ENCODE data around the gene CCND1. TPM values are rescaled to one million over a fixed set of nuclear protein-coding genes. Genes with fewer than 3 reads are reported as not detected.

The CCND1 gene
- total and polyA plus RNA-seq, 11 donors: 27.9 to 312 (median 144) TPM

DNA sequence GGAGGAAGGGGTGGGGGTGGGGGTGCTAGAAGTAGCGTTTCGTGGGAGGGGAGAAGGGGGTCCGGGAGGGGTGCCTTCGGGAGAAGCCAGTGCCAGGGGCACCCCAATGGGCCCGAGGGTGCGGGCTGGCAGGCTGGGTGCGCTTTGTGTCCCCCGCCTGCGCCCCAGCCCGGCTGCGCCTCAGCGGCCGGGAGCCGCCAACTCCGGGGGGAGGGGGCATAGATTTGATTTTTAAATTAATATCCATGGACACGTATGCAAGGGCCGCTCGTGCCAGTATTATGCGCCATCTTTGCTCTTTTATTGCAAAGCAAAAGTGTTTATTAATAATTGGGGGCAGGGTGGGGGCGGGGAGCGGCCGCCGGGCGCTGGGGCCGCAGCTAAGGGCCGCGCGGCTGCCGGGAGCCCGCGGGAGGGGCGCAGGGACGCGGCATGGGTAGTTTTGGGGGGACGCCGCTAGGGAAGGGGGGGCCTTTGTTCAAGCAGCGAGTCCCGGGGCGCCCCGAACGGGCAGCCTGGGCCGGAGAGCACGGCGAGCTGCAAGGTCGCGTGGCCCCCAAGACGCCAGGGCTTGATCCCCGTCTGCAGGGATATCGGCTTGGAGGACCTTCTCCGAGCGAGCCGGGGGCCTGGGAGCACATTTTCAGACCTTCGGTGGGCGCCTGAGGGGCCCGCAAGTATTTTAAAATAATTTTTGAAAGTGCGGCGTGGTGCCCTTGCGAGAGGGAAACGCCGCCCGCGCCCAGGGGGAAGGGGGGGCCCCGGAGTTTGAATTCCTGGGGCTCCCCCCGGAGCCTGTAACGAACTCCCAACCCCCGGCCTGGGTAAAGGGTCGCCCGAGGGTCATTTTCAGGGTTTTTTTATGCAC is 959 bp downstream of the CCND1 start:
- 1% methylated on average over 64 to 68 of the region's 68 CpGs for WGBS, 4 donors
- ATAC-seq (no peak), DNase-seq (no peak)
- Histone ChIP-seq H3K9me3 (no peaks in the 10 kb centered on the region), H3K4me1 (peaks cover 8 to 74% (median 66%) of the 10 kb centered on the region in 12 donors), H3K36me3 (peaks cover 0 to 34% (median 11%) of the 10 kb centered on the region in 9 donors), H3K27ac (peak overlapping the region; percentile 89 to 100 (median 97)), H3K4me3 (peak overlapping the region; percentile 72 to 97 (median 88)), H3K27me3 (peaks cover 0 to 49% (median 0%) of the 10 kb centered on the region in 9 donors)
- intact Hi-C loops (cut with DNase I): loop anchor here (1.0 to 10.0 kb wide), 18 partner anchors 145 to 717 kb away; partner anchors contain the start of gene MYEOV (in 3 of the 10)
- no peak for TF ChIP-seq POLR2A (IDR thresholded peaks at IDR 0.05)

DNA sequence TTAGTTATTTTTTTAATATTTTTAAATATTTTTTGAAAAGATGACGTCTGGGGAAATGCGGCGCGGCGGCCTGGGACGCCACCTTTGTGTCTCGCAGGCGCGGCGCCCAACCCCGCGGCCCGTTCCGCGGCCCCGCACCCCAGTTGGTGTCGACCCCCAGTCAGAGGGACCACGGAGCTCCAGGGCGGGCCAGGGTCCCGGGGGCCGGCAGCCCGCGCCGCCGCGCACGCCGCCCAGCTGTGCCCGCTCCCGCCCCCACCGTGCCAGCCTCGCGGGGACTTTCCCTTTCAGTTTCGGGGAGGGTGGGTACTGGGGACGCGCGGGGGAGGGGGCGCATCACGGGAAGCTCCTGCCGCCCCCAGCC is 1.6 kb downstream of the CCND1 start:
- intact Hi-C loops (cut with DNase I): loop anchor here (2.0 to 10.0 kb wide), 17 partner anchors 145 to 718 kb away; partner anchors contain the start of gene MYEOV (in 3 of the 10)
- Histone ChIP-seq H3K9me3 (no peaks in the 10 kb centered on the region), H3K36me3 (peaks cover 0 to 40% (median 11%) of the 10 kb centered on the region in 9 donors), H3K4me1 (peaks cover 8 to 74% (median 65%) of the 10 kb centered on the region in 12 donors), H3K27ac (peak overlapping the region; percentile 89 to 100 (median 97)), H3K4me3 (peak overlapping the region; percentile 72 to 97 (median 88)), H3K27me3 (peaks cover 0 to 43% (median 0%) of the 10 kb centered on the region in 9 donors)
- 0 to 1% (median 1%) methylated on average over 29 to 40 of the region's 40 CpGs for WGBS, 4 donors
- peak in 3 of 5 donors; percentile 57 to 59 (median 58) for DNase-seq
- TF ChIP-seq, protein P1, sequence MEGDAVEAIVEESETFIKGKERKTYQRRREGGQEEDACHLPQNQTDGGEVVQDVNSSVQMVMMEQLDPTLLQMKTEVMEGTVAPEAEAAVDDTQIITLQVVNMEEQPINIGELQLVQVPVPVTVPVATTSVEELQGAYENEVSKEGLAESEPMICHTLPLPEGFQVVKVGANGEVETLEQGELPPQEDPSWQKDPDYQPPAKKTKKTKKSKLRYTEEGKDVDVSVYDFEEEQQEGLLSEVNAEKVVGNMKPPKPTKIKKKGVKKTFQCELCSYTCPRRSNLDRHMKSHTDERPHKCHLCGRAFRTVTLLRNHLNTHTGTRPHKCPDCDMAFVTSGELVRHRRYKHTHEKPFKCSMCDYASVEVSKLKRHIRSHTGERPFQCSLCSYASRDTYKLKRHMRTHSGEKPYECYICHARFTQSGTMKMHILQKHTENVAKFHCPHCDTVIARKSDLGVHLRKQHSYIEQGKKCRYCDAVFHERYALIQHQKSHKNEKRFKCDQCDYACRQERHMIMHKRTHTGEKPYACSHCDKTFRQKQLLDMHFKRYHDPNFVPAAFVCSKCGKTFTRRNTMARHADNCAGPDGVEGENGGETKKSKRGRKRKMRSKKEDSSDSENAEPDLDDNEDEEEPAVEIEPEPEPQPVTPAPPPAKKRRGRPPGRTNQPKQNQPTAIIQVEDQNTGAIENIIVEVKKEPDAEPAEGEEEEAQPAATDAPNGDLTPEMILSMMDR (IDR thresholded peaks at IDR 0.05): peak in 1 of 12 donors; percentile 2
- TF ChIP-seq POLR2A (IDR thresholded peaks at IDR 0.05): no peak
- ATAC-seq: peak in 1 of 4 donors; percentile 3

DNA sequence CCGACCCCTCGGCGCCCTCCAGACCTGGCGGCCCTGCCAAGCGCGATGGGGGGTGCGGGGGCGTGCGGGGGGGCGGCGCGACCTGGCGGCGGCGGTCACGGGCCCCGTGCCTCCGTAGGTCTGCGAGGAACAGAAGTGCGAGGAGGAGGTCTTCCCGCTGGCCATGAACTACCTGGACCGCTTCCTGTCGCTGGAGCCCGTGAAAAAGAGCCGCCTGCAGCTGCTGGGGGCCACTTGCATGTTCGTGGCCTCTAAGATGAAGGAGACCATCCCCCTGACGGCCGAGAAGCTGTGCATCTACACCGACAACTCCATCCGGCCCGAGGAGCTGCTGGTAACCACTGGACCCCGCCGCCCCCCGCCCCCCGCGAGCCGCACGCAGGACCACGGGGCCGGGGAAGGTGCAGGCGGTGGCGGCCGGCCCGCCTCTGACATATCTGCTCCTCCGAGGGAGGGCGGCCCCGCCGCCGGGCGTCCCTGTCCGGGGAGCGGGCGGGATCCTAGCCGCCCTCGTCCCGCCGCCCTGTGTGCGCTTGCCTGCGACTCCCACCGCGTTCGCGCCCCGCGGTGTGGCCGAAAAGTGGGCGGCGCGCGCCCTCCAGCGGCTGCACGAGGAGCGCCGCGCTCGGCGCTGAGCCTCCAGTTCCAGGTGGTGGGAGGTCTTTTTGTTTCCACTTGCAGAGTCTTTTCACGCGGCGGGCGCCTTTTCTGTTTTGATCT is 2.1 kb downstream of the CCND1 start:
- Histone ChIP-seq H3K4me3 (peak overlapping the region; percentile 72 to 97 (median 88)), H3K9me3 (no peaks in the 10 kb centered on the region), H3K36me3 (peaks cover 0 to 46% (median 17%) of the 10 kb centered on the region in 9 donors), H3K27me3 (peaks cover 0 to 37% (median 0%) of the 10 kb centered on the region in 9 donors), H3K27ac (peak overlapping the region; percentile 89 to 100 (median 97)), H3K4me1 (peaks cover 6 to 74% (median 62%) of the 10 kb centered on the region in 12 donors)
- 0 to 1% (median 0%) methylated on average over 10 to 81 of the region's 81 CpGs for WGBS, 4 donors
- intact Hi-C loops (cut with DNase I): loop anchor here (1.0 to 10.0 kb wide), 18 partner anchors 146 to 718 kb away; partner anchors contain the start of gene MYEOV (in 3 of the 10)
- DNase-seq: peak; percentile 82 to 93 (median 85)
- ATAC-seq: peak; percentile 23 to 68 (median 55)
- peak in 1 of 2 donors; percentile 30 for TF ChIP-seq POLR2A (IDR thresholded peaks at IDR 0.05)
- TF ChIP-seq, protein P1 (IDR thresholded peaks at IDR 0.05): peak; percentile 87 to 97 (median 95)

DNA sequence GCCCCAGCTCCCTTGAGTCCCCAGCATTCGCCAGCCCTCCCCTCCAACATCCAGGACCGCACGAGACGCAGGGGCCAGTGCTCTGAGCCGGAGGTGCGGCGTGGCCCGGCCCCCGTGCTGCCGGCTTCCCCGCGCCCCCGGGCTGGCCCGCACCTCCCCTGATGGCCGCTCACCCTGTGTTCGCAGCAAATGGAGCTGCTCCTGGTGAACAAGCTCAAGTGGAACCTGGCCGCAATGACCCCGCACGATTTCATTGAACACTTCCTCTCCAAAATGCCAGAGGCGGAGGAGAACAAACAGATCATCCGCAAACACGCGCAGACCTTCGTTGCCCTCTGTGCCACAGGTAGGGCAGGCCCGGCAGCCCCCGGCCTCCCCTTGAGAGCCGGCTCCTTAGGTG is 2.7 kb downstream of the CCND1 start:
- TF ChIP-seq, protein P1 (IDR thresholded peaks at IDR 0.05): peak in 1 of 12 donors; percentile 25
- TF ChIP-seq POLR2A (IDR thresholded peaks at IDR 0.05): no peak
- Histone ChIP-seq H3K9me3 (no peaks in the 10 kb centered on the region), H3K36me3 (peaks cover 0 to 51% (median 22%) of the 10 kb centered on the region in 9 donors), H3K27me3 (peaks cover 0 to 32% (median 0%) of the 10 kb centered on the region in 9 donors), H3K4me3 (peak overlapping the region in 10 of 12 donors; percentile 72 to 97 (median 86)), H3K4me1 (peaks cover 6 to 74% (median 57%) of the 10 kb centered on the region in 12 donors), H3K27ac (peak overlapping the region in 10 of 12 donors; percentile 58 to 100 (median 96))
- peak in 1 of 4 donors; percentile 0 for ATAC-seq
- intact Hi-C loops (cut with DNase I): loop anchor here (1.0 to 10.0 kb wide), 19 partner anchors 27 to 719 kb away; partner anchors contain the start of gene MYEOV (in 3 of the 10)
- DNase-seq: no peak
- 35 to 48% (median 39%) methylated on average over 12 to 27 of the region's 27 CpGs for WGBS, 4 donors

All from heart left ventricle (tissue), 16 donors.